ENCODE data around the gene DNAJB2.

DNA sequence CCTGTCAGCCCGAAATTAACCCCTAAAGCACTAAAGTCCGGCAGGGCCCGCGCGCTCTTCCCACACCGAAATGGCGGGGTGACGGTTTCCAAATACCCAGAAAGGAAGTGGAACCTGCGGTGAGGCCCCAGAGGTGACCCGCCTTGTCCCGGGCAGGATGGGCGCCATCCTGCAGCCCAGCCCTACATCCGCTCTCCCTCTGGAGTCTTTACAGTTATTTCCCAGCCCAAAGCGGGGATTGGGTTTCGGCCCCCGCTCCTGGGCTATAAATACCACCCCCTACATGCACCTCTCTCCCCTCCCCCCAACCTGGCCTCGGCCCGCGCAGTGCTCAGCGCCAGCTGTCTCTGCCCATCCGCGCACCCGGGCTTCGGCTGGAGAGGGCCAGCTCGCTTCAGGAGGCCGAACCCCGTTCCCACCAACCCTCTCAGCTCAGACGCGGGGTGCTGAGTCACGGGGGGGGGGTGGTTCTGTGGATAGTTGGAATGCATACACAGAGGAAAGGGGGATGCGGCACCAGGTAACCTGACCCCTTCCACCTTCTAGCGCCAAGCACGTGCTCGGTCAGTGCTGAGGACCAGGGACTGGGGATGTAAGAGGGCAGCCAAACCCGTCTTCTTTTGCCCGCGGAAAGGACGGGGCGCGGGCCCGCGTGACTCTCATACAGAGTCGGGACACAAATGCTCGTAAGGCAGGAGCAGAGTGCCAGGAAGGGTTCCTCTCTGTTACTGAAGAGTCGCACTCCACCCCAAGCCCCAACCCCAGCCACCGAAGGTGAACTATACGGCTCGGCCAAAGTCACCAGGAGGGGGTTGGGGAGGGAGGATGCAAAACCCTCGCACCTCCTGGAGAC lies 26.0 kb upstream of the DNAJB2 start, which contains the start of gene TUBA4B:
- TF ChIP-seq, protein P1, sequence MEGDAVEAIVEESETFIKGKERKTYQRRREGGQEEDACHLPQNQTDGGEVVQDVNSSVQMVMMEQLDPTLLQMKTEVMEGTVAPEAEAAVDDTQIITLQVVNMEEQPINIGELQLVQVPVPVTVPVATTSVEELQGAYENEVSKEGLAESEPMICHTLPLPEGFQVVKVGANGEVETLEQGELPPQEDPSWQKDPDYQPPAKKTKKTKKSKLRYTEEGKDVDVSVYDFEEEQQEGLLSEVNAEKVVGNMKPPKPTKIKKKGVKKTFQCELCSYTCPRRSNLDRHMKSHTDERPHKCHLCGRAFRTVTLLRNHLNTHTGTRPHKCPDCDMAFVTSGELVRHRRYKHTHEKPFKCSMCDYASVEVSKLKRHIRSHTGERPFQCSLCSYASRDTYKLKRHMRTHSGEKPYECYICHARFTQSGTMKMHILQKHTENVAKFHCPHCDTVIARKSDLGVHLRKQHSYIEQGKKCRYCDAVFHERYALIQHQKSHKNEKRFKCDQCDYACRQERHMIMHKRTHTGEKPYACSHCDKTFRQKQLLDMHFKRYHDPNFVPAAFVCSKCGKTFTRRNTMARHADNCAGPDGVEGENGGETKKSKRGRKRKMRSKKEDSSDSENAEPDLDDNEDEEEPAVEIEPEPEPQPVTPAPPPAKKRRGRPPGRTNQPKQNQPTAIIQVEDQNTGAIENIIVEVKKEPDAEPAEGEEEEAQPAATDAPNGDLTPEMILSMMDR (IDR thresholded peaks at IDR 0.05; ENCODE audit: low read depth, low read length, poor library complexity, severe bottlenecking): no peak
- no peak for TF ChIP-seq EZH2phosphoT487 (IDR thresholded peaks at IDR 0.05; ENCODE audit: borderline replicate concordance, low read length)

Data from DOHH2 (cell line).